Mesenchymal stem cell (in vitro differentiated cells and primary cell): Measurements from ENCODE around the gene NMNAT2.

ENCODE experiments used
- DNase-seq: peaks from one replicate; pipeline ENCODE4 v3.0.0-alpha.2; 2013
- H2AFZ ChIP-seq: one replicate; pipeline ENCODE4 v1.6.1; 2013; ENCODE audit warnings: low read depth, mild to moderate bottlenecking, control low read depth, inconsistent platforms, low read length, moderate library complexity
- H2AK5ac ChIP-seq: 2 replicates; pipeline ENCODE4 v1.6.1; 2013; ENCODE audit warnings: low read length, moderate library complexity, mild to moderate bottlenecking, inconsistent platforms; ENCODE audit not compliant: severe bottlenecking
- H2BK120ac ChIP-seq: one replicate; pipeline ENCODE4 v1.6.1; 2013; ENCODE audit warnings: low read depth, mild to moderate bottlenecking, inconsistent platforms, low read length, moderate library complexity
- H2BK12ac ChIP-seq, 2 experiments: one replicate each; pipeline ENCODE4 v1.6.1; 2013; ENCODE audit warnings: inconsistent platforms in 2 of 2, low read length in 2 of 2, mild to moderate bottlenecking in 2 of 2, moderate library complexity in 2 of 2, control low read depth in 1 of 2
- H2BK15ac ChIP-seq: one replicate; pipeline ENCODE4 v1.6.1; 2013; ENCODE audit warnings: mild to moderate bottlenecking, low read depth, inconsistent platforms; ENCODE audit not compliant: poor library complexity, severe bottlenecking
- H2BK5ac ChIP-seq: 2 replicates; pipeline ENCODE4 v1.6.1; 2013; ENCODE audit warnings: low read depth, mild to moderate bottlenecking, low read length, control low read depth, inconsistent platforms; ENCODE audit not compliant: poor library complexity, severe bottlenecking
- H3K14ac ChIP-seq, 2 experiments: one replicate each; pipeline ENCODE4 v1.6.1; 2013; ENCODE audit warnings: inconsistent platforms in 2 of 2, low read length in 2 of 2, control low read depth in 1 of 2, mild to moderate bottlenecking in 1 of 2, moderate library complexity in 1 of 2
- H3K18ac ChIP-seq, 2 experiments: one replicate each; pipeline ENCODE4 v1.6.1; 2013; ENCODE audit warnings: inconsistent platforms in 2 of 2, low read length in 2 of 2, control low read depth in 1 of 2, low read depth in 1 of 2, mild to moderate bottlenecking in 1 of 2
- H3K23ac ChIP-seq, 2 experiments: one replicate each; pipeline ENCODE4 v1.6.1; 2013; ENCODE audit warnings: inconsistent platforms in 2 of 2, low read length in 2 of 2, mild to moderate bottlenecking in 2 of 2, moderate library complexity in 2 of 2, control low read depth in 1 of 2
- H3K27ac ChIP-seq: 2 replicates; pipeline ENCODE4 v1.5.1; 2013; ENCODE audit warnings: mild to moderate bottlenecking, moderate library complexity, low read length, control low read depth, inconsistent platforms; ENCODE audit not compliant: poor library complexity, severe bottlenecking
- H3K27me3 ChIP-seq, 2 experiments: 2 replicates each; pipeline versions ENCODE4 v1.6.1 to v1.7.0; 2013; ENCODE audit warnings: low read length in 2 of 2, mild to moderate bottlenecking in 2 of 2, moderate library complexity in 2 of 2, control low read depth in 1 of 2, inconsistent platforms in 1 of 2; ENCODE audit not compliant: control insufficient read depth in 1 of 2, insufficient read depth in 1 of 2
- H3K36me3 ChIP-seq, 2 experiments: 2 replicates each; pipeline versions ENCODE4 v1.6.1 to v1.7.0; 2013; ENCODE audit warnings: low read length in 2 of 2, control low read depth in 1 of 2, inconsistent platforms in 1 of 2, low read depth in 1 of 2, mild to moderate bottlenecking in 1 of 2; ENCODE audit not compliant: insufficient read depth in 2 of 2, control insufficient read depth in 1 of 2
- H3K4ac ChIP-seq, 2 experiments: one replicate each; pipeline ENCODE4 v1.6.1; 2013; ENCODE audit warnings: inconsistent platforms in 2 of 2, low read length in 2 of 2, mild to moderate bottlenecking in 2 of 2, moderate library complexity in 2 of 2, control low read depth in 1 of 2, low read depth in 1 of 2
- H3K4me1 ChIP-seq: 2 replicates; pipeline ENCODE4 v1.6.1; 2013; ENCODE audit warnings: low read depth, low read length, control low read depth; ENCODE audit not compliant: control insufficient read depth, insufficient read depth
- H3K4me2 ChIP-seq: 2 replicates; pipeline ENCODE4 v1.6.1; 2013; ENCODE audit warnings: low read length, mild to moderate bottlenecking, inconsistent platforms; ENCODE audit not compliant: poor library complexity, severe bottlenecking
- H3K4me3 ChIP-seq, 2 experiments: 2 replicates each; pipeline versions ENCODE4 v1.5.1 to v1.7.0; 2013; ENCODE audit warnings: low read length in 2 of 2, mild to moderate bottlenecking in 2 of 2, control low read depth in 1 of 2, low read depth in 1 of 2; ENCODE audit not compliant: insufficient read depth in 1 of 2
- H3K79me1 ChIP-seq: replicated peaks from 2 replicates; pipeline ENCODE4 v1.6.1; 2013; ENCODE audit warnings: mild to moderate bottlenecking, control low read depth, low read length, inconsistent platforms; ENCODE audit not compliant: poor library complexity, severe bottlenecking
- H3K9ac ChIP-seq: 2 replicates; pipeline ENCODE4 v1.7.0; 2013; ENCODE audit warnings: mild to moderate bottlenecking, low read length, moderate library complexity
- H3K9me3 ChIP-seq: 2 replicates; pipeline ENCODE4 v1.7.0; 2013; ENCODE audit warnings: mild to moderate bottlenecking, low read length; ENCODE audit not compliant: control insufficient read depth
- H4K8ac ChIP-seq: one replicate; pipeline ENCODE4 v1.6.1; 2013; ENCODE audit warnings: inconsistent platforms, mild to moderate bottlenecking, low read length, moderate library complexity
- H4K91ac ChIP-seq: one replicate; pipeline ENCODE4 v1.6.1; 2013; ENCODE audit warnings: mild to moderate bottlenecking, low read length, inconsistent platforms
- WGBS: methylation state at CpG from one replicate; pipeline ENCODE4 v1.1.7; 2013; ENCODE audit warnings: mixed read lengths; 5-methylcytosine and 5-hydroxymethylcytosine counted together

Gene NMNAT2

DNA sequence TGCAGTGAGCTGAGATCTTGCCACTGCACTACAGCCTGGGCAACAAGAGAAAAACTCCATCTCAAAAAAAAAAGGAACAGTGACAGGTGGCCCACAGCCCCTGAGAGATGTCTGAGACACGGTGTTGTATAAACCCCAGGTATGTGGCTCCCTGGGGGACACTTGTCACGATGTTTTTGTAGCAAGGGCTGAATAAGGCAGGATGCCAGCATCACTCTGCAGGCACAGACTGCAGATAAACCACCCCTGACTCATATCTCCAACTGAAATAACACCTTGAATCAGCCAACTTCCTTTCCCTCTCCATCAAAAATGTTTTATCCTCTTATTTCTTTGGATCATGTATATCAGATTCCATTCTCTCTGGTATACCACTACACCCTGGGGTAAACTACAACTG is 52.5 kb downstream of the NMNAT2 start:
- Histone ChIP-seq H2BK5ac (no peak overlapping the region), H2AFZ (no peak overlapping the region), H2BK12ac (no peak overlapping the region), H3K9ac (no peak overlapping the region), H2BK15ac (no peak overlapping the region), H4K8ac (no peak overlapping the region), H3K79me1 (no peaks in the 10 kb centered on the region), H3K4me3 (no peak overlapping the region), H3K23ac (no peak overlapping the region), H3K36me3 (no peaks in the 10 kb centered on the region), H2BK120ac (no peak overlapping the region), H3K4me2 (no peak overlapping the region), H3K27me3 (peaks cover 21 to 26% of the 10 kb centered on the region in 2 experiments), H3K27ac (no peak overlapping the region), H3K18ac (no peak overlapping the region), H3K14ac (no peak overlapping the region), H3K4me1 (no peaks in the 10 kb centered on the region), H3K9me3 (no peaks in the 10 kb centered on the region), H4K91ac (no peak overlapping the region), H2AK5ac (no peak overlapping the region), H3K4ac (no peak overlapping the region)
- 70% methylated on average over 2 of the region's 2 CpGs for WGBS
- DNase-seq = no peak

DNA sequence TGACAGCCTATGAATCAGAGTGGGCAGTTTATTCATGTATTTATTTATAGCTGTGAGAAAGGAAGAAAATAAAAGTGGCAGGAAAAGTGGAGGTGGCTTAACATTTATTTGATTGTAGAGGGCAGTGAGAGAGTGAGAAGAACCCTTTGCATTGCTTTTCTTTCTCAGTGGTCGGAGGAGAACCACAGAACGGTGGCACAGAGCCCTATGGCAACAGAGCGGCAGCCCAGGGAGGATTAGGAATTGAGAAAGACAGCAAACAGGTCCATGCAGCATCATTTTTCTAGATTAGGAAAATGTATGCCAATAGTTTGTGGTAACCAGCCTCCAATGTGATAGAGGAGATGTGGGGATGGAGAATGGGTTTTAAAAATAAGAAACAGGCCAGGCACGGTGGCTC is 53.1 kb downstream of the NMNAT2 start:
- Histone ChIP-seq H3K79me1 (no peaks in the 10 kb centered on the region), H3K23ac (no peak overlapping the region), H3K14ac (no peak overlapping the region), H2BK15ac (no peak overlapping the region), H3K27ac (no peak overlapping the region), H3K4ac (no peak overlapping the region), H2BK120ac (no peak overlapping the region), H3K18ac (no peak overlapping the region), H4K8ac (no peak overlapping the region), H3K4me2 (no peak overlapping the region), H3K4me3 (no peak overlapping the region), H3K4me1 (no peaks in the 10 kb centered on the region), H3K36me3 (no peaks in the 10 kb centered on the region), H4K91ac (no peak overlapping the region), H3K27me3 (peaks cover 23 to 25% of the 10 kb centered on the region in 2 experiments), H3K9me3 (no peaks in the 10 kb centered on the region), H2AFZ (no peak overlapping the region), H2BK5ac (no peak overlapping the region), H2BK12ac (no peak overlapping the region), H2AK5ac (no peak overlapping the region), H3K9ac (no peak overlapping the region)
- no peak for DNase-seq
- 95% methylated on average over 4 of the region's 4 CpGs for WGBS

DNA sequence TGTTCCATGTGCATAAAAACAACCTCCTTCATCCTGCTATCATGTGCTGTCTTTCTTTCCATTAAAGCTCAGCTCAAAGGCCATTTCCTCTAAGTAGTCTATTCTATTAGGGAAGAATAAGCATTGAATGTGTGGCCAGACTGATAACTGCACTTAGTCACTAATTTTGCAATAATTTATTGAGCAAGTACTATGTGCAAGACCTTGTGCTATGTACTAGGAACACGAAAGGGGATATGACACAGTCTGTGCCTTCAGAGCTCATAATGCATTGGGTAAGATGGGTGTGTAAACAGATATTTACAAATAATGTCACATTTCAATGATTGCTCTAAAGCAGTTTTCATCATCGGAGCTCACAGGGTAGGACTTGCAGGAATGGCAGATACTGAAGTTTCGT is 54.2 kb downstream of the NMNAT2 start:
- Histone ChIP-seq H3K4me2 (no peak overlapping the region), H3K23ac (no peak overlapping the region), H3K9me3 (no peaks in the 10 kb centered on the region), H2BK120ac (no peak overlapping the region), H2BK5ac (no peak overlapping the region), H2BK12ac (no peak overlapping the region), H2AK5ac (no peak overlapping the region), H3K4ac (no peak overlapping the region), H3K4me3 (no peak overlapping the region), H3K36me3 (no peaks in the 10 kb centered on the region), H3K9ac (no peak overlapping the region), H3K14ac (no peak overlapping the region), H3K27ac (no peak overlapping the region), H3K27me3 (peaks cover 27 to 29% of the 10 kb centered on the region in 2 experiments), H2BK15ac (no peak overlapping the region), H3K4me1 (no peaks in the 10 kb centered on the region), H3K18ac (no peak overlapping the region), H4K8ac (no peak overlapping the region), H4K91ac (no peak overlapping the region), H3K79me1 (no peaks in the 10 kb centered on the region), H2AFZ (no peak overlapping the region)
- WGBS = 100% methylated on average over 1 of the region's 3 CpGs
- peak; percentile 51 for DNase-seq

DNA sequence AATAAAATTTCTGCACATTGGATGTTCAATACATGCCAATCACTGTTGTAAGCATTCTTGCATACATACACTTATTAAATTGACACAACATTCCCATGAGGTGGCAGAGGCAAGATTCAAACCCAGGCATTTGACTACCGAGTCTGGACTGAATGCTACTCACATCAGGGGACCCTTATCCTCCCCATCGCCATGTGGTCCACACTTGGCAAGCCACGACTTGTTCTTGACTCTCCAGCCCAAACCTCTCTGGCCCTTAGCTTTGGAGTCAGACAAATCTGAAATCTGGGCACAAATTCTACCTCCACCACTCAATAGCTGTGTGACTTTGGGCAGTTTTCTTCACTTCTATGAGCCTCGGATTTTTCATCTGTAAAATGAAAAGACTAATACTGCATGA is 57.1 kb downstream of the NMNAT2 start:
- Histone ChIP-seq H4K91ac (no peak overlapping the region), H3K27me3 (peaks cover 32 to 33% of the 10 kb centered on the region in 2 experiments), H2BK5ac (no peak overlapping the region), H2BK12ac (no peak overlapping the region), H3K4me2 (no peak overlapping the region), H3K27ac (no peak overlapping the region), H3K23ac (no peak overlapping the region), H2BK120ac (no peak overlapping the region), H3K18ac (no peak overlapping the region), H2BK15ac (no peak overlapping the region), H3K4ac (no peak overlapping the region), H3K9me3 (no peaks in the 10 kb centered on the region), H3K79me1 (no peaks in the 10 kb centered on the region), H3K36me3 (no peaks in the 10 kb centered on the region), H2AFZ (no peak overlapping the region), H3K4me3 (no peak overlapping the region), H3K4me1 (no peaks in the 10 kb centered on the region), H3K9ac (no peak overlapping the region), H3K14ac (no peak overlapping the region), H2AK5ac (no peak overlapping the region), H4K8ac (no peak overlapping the region)
- DNase-seq = no peak
- WGBS = 78% methylated on average over 3 of the region's 4 CpGs
